Myometrial cell (primary cell): Measurements from ENCODE around the gene TPP2. TPM values are rescaled to one million over a fixed set of nuclear protein-coding genes. Genes with fewer than 3 reads are reported as not detected.

Experiments used
- total RNA-seq: library from RNA; depleted of rRNA; stranded (reverse); fragments of >200 nt; gene quantifications from 2 replicates; pipeline ENCODE4 v1.2.3, GENCODE V29; 2015

Gene TPP2
- 33.4 and 34.2 TPM in 2 replicates for total RNA-seq

GRCh38 chr13:102596147-102597028, at the start of gene TPP2:
Gene TPP2 (plus strand): TSS chr13:102596986. CDS start chr13:102597039, 53 bp downstream.

GRCh38 chr13:102694937-102695336, 98.2 kb downstream of the TPP2 start, which contains the start of gene METTL21C:
Gene METTL21C (minus strand): TSS chr13:102695044. CDS start chr13:102694498, 546 bp downstream.

Other genes with a start within 250 kb of the TPP2 start
- 1.2 and 1.9 TPM in 2 replicates for gene FGF14, start 194.9 kb upstream of the TPP2 start, total RNA-seq
- gene METTL21C, start 98.1 kb downstream of the TPP2 start, total RNA-seq: not detected in 2 replicates
- gene TEX30, start 176.8 kb downstream of the TPP2 start, total RNA-seq: 12.7 and 17.0 TPM in 2 replicates
- gene POGLUT2, start 202.0 kb downstream of the TPP2 start, total RNA-seq: 27.1 and 31.9 TPM in 2 replicates
- gene BIVM, start 202.1 kb downstream of the TPP2 start, total RNA-seq: 13.6 and 20.2 TPM in 2 replicates
- gene ERCC5, start 249.0 kb downstream of the TPP2 start, total RNA-seq: 57.1 and 73.9 TPM in 2 replicates